GM18520 (cell line): Measurements from ENCODE around the gene MPP3.

ENCODE experiments used
- ATAC-seq: cut with Tn5 transposase; IDR thresholded peaks from one replicate; pipeline ENCODE4 v1.9.1; 2021; ENCODE audit not compliant: unreplicated experiment

MPP3 gene

GRCh38 chr17:43778337-43779144, 54.4 kb downstream of the MPP3 start, which contains the start of gene DUSP3:
Gene DUSP3 (minus strand): TSS chr17:43778977. CDS start chr17:43778924, 53 bp downstream.
- peak; percentile 73 for ATAC-seq

DNA sequence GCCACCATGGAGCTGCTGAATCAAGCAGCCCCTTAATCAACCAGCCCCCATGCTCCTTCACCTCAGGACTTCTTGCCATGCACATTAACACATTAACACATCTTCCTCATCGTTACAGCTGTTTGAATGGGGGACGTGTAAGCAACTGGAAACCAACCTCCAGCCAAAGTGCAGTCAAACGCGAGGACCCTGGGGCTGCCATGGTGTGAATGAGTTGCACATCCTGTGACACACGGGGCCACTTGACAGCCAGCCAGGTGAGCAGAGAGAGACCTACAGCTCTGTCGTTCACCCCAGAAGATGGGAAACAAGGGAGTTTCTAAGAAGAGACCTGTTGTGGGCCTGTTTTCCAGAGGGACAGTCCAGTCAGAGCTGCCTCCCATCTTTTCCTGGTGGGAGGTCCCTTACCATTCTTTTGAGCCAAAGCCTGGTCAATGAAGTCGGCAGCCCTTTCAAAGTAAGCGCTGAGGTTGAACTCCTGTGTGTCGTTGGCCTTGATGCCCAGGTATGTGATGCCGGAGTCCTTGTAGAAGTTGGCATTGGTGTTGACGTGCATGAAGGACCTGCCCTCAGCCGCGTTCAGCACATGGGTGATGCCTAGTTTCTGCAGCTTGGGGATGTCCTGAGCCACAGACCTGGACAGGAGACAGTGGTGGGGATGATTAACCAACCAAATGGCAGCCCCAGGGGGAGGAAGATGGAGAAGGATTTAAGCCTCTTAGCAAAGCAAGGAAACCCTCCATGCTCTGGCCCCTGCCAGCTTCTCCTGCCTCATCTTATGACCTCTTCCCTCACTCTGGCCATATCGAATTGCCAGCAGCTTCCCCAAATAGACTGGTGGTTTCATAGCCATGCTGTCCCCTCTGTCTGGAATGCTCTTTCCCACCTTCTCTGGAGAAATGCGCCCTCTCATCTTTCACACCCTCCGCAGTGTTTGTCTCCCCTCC, 58.4 kb downstream of the MPP3 start:
- ATAC-seq: no peak

DNA sequence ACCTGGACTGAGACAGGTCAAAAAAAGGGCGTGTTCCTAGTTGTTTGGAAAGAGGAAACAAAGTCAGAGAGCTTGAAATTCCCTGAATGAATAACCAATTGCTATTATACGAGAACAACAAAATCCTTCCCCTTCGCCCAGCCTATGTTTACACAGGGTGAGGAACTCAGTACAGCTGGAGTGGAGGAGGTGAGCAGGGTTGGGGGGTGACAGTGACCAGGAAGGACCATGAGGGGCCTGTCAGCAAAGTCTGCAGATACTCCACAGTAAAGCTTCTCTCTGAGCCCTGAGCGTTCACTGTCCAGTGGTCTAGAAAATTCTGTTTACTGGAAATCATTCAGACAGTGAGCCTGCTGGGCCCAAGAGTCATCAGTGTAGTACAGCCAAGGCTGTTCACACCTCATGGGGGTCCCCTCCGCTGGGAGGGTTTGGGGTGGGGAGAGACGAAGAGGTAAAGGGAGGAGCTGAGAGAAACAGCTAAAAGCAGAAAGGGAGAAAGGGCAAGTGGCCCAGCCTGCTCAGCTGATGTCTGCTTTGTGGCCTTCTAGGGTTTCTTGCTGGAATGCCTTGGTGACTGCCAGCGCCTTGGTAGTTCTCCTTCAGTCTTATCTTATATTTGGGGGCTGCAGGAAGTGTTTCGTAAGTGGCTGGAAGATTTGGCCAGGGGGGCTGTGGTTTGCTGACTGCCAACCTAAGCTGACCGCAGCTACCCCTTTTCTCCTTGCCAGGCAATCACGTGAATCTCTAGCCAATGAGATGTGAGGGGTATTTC, 59.9 kb downstream of the MPP3 start:
- no peak for ATAC-seq

DNA sequence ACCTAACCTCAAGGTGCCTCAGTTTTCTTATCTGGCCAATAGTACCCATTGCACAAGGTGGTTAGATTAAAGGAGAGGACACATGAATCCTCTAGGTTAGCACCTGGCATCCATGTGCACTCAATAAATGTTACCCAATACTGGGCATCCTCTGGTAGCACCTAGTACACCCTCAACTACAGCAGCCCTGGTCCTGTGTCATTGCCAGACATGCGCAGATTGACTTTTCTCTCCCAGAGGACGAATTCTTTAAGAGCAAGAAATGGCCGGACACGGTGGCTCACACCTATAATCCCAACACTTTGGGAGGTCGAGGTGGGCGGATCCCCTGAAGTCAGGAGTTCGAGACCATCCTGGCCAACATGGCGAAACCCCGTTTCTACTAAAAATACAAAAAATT, 61.5 kb downstream of the MPP3 start:
- ATAC-seq: no peak

DNA sequence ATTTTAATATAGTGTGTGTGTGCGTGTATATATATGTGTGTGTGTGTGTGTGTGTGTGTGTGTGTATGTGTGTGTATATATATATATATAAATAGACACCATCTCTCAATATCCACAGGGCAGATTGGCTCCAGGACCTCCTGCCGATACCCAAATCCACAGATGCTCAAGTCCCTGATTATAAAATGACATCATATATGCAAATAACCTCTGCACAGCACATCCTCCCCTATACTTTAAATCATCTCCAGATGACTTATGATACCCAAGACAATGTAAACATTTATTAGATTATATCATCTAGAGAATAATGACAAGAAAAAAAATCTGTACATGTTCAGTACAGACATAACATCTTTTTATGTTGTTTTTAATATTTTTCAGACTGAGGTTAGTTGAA, 62.0 kb downstream of the MPP3 start:
- no peak for ATAC-seq

- no peak for ATAC-seq
Measured at GRCh38 chr17:43769859-43770258, 63.1 kb downstream of the MPP3 start.

DNA sequence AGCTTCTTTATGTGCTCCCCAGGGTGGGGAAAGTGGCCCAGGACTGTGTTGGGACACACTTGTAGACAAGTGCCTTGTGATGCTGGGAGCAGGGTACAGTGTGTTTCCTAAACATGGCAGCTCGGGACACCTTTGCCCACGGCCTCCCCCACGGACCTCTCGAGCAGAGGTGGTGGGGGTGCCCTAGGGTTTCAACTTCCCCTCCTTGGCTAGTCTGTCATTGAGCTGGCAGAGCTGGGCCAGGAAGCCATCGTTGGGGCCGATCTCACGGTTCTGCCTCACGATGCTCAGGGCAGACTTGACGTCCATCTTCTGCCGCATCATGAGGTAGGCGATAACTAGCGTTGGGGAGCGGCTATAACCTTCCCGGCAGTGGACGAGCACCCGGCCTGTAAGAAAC, 63.5 kb downstream of the MPP3 start:
- ATAC-seq: no peak

GRCh38 chr17:43768943-43769342, 64.0 kb downstream of the MPP3 start:
- no peak for ATAC-seq

GRCh38 chr17:43768382-43768781, 64.6 kb downstream of the MPP3 start:
- no peak for ATAC-seq

DNA sequence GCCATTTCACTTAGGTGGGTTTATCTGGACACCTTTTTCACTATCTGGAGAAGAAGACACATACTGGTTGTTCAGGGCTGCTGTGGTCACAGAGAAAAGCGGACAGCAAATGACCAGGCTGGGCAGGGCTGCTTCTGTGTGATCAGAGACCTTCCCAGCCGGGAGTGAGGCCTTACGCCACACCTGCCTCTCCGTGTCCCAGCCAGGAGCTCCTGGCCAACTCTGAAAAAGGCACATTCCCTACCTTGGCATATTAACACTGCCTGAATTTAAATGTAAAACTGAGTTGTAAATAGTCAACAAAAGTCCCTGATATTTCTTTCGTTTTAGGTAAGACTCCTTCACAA, 65.3 kb downstream of the MPP3 start:
- ATAC-seq: no peak

DNA sequence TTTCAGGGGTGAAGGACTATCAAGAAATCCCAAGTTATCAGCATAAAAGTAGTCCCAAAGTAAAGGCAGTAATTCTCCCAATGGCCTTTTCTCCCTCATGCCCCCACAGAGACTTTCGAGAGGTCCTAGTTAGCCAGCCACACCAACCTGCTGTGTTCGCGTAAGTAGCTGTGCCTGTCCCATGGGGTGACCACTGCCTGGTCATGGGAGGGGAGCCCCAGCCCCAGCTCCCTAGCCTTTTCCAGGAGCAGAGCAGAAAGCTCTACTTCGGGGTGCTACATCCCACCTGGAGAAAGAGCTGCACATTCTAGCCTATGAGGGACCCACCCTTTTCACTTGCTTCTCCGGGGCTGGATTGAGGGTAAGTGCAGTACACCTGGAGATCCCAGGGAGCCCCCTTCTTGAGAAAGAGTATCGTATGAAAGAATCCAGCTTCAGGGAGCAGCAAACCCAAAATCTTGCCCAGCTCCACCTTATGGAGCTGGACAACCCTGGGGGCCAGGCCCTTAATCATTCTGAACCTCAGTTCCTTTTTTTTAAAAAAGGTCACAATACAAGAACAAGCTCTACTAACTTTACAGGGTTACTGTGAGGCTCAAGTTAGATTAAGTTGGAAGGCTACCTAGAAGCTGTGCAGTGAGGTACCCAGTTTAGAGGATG, 65.8 kb downstream of the MPP3 start:
- ATAC-seq: no peak

GRCh38 chr17:43766413-43767052, 66.4 kb downstream of the MPP3 start:
- no peak for ATAC-seq

DNA sequence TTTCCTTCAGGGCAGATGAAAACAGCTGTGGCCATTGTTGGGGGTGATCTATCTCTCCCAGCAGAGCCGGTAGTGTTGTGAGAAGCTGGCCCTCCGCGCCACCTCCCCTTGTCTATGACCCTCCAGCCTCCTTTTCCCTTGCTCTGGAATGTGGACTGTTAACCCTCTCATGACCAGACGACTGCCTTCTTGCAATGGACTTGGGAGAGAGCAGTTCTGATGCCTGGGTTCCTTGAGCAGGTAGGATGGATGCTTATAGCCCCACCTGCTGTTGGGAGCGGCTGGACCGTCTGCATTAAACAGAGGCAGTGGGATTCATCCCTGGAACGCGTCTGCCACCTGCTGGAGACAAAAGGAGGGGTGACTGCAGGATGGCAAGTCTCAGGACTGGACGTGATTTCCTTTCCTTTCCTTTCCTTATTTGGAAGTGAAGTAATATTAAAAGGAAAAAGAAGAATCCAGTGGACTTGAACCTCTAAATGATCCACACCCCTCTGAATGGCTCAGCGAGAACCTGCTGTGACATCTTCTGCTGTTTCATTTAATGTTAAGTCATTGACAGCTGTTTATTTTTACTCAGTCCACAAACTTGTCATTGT, 72.6 kb downstream of the MPP3 start:
- peak; percentile 48 for ATAC-seq

GRCh38 chr17:43759836-43760235, 73.1 kb downstream of the MPP3 start:
- ATAC-seq: no peak

DNA sequence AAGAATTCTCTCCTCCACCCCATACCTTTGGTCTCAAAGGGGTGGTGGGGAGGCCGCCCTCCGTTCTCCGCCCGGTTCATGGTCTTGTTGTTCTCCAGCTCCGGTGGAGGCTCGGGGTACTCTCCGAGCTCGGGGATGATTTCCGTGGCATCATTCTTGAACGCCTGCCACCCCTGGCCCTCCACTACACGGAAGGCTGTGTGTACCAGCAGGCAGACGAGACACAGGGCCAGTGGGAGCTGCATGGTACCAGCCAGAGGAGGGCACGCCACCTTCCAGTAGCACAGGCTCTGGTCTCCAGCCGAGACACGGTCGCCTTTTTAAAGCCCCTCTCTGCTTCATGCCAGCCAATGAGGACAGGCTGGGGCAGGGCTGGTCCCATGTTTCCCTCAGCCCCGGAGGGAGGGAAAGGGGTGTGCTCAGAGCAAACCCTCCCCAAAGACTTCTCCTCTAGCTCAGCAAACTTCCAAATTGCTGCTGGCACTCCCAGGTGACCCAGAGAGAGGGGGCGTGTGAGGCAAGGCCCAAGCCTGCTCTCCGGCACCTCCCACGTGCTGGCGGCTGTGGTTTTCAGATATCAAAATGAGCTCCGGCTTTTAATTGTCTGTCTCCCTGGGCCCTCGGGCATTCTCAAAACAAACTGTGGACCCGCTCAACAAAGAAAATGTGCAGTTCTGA, 74.3 kb downstream of the MPP3 start, which contains the start of gene SOST:
TSS of gene SOST (minus strand) at position 295 of the 678 bp plus-strand sequence. CDS start at position 245, 50 bp downstream.
- no peak for ATAC-seq

DNA sequence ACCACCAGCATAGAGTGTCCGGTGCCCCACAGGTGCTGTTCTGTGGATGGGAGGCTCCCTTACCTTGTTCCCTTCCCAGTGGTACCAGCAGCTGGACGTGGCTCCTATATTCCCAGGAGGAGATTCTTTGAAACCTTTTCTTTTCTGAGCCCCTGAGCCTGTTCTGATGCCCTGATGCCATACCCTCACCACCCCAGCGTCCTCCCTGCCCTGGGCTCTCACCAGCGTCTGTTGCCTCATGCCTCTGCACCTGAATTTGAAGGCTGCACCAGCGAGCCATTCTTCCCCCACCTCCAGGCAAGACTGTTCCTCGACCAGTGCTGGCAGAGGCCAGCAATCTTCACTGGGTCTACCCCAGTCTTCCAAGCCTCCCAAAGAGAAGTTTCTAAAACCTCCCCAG, 74.9 kb downstream of the MPP3 start:
- no peak for ATAC-seq

DNA sequence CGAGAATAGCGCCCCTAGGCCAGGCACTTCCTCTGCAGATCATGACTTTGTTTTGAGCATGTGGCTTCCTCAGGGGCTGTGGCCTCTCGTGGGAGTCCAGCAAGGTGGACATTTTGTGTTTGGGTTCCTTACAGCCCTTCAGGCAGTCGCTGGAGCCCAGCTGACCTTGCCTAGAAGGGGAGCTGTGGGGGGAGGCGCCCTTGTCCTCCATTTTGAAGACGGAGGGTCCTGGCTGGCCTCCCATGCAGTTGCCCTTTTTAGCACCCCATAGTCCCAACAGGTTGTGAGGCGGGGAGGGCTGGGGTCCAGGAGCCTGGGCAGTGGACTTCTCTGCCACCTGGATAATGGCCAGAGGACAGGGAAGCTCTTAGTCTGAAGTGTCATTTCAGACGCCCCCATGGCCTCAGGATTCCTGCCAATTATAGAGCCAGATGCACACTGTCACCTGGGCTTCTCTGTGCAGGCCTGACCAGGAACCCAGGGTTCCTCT, 75.7 kb downstream of the MPP3 start:
- no peak for ATAC-seq

- no peak for ATAC-seq
Measured at GRCh38 chr17:43756201-43756600, 76.7 kb downstream of the MPP3 start.

DNA sequence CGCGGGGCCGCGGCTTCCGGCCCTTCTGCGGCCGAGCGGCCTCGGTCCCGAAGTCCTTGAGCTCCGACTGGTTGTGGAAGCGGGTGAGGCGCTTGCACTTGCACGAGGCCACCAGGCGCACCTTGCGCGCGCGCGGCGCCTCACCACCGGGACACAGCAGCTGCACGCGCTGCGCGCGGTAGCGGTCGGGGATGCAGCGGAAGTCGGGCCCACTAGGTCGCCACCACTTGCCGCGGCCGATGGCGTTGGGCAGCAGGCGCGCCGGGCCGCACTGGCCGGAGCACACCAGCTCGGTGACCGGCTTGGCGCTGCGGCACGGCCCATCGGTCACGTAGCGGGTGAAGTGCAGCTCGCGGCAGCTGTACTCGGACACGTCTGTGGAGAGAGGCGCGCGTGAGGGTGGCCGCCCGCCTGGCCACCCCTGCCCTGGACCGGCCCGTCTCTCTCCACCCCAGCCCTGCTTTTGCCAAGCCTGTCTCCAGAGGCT, 77.5 kb downstream of the MPP3 start:
- ATAC-seq: no peak
